Erythroblast (primary cell): ENCODE data around the gene ST6GALNAC3.

ENCODE experiments used
- GATA1 ChIP-seq: IDR thresholded peaks from 2 replicates; pipeline ENCODE4 v1.6.1; 2011; ENCODE audit warnings: low read depth, mild to moderate bottlenecking, control low read depth, low read length, moderate library complexity
- POLR2A ChIP-seq: IDR thresholded peaks from 2 replicates; pipeline ENCODE4 v1.6.1; 2011; ENCODE audit warnings: mild to moderate bottlenecking, low read length

DNA sequence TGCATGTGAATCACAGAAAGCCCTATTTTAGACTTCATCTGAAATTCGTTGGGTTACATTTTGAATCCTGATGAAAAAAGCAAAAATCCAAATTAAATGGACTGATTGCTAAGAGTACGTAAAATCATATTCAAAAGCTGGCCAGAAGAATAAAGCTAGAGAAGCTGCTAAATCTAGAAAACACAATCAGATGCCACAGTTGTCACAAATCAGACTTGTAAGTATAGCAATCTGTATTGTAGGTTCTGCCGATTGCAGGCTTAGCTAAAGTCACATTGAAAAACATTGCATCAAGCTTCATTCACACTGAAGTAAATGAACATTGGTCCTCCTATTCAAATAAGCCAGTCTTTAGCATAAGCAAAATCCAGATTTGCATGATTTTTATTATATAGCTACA is 557.6 kb downstream of the ST6GALNAC3 start:
- no peak for TF ChIP-seq POLR2A
- no peak for TF ChIP-seq GATA1
